PC-3 (cell line): Measurements from ENCODE around the gene LARP4B. TPM values are rescaled to one million over a fixed set of nuclear protein-coding genes. Genes with fewer than 3 reads are reported as not detected.

Source experiments
- ATAC-seq: fragments of 200-7000 bp; cut with Tn5 transposase; 2 replicates; pipeline ENCODE4 v1.9.1; 2020; ENCODE audit warnings: mild to moderate bottlenecking, moderate library complexity
- BruUV-seq: library from RNA; stranded (reverse); fragments of 400-500 nt; replicated peaks from 2 replicates; lab custom pipeline; 2021; lab: Mats Ljungman, UMichigan
- CTCF ChIA-PET: fragments of 300-600 bp; sonication (Branson Sonifier 250); formaldehyde crosslinking; loops from one replicate; lab custom pipeline; 2022; ENCODE audit warnings: antibody characterized with exemption; lab: Charles Lee
- POLR2A ChIA-PET: fragments of 300-600 bp; sonication (Branson Sonifier 250); formaldehyde crosslinking; loops from one replicate; lab custom pipeline; 2022; ENCODE audit warnings: antibody characterized with exemption; ENCODE audit not compliant: unreplicated experiment; lab: Charles Lee
- DNase-seq: peaks from one replicate; pipeline ENCODE4 v3.0.0-alpha.2; 2015
- H2AFZ ChIP-seq: fragments of 300-600 bp; sonication (generic); 2 replicates; pipeline ENCODE4 v1.6.0; 2016; ENCODE audit warnings: antibody characterized with exemption, low read length
- H3F3A ChIP-seq: fragments of 300-600 bp; sonication (generic); one replicate; pipeline ENCODE4 v1.6.0; 2017; ENCODE audit warnings: antibody characterized with exemption, low read length, control low read depth, mild to moderate bottlenecking; ENCODE audit not compliant: unreplicated experiment
- H3K27ac ChIP-seq: fragments of 300-600 bp; sonication (generic); 2 replicates; pipeline ENCODE4 v1.5.1; 2016; ENCODE audit warnings: mild to moderate bottlenecking, low read length
- H3K27me3 ChIP-seq: fragments of 300-600 bp; sonication (generic); 2 replicates; pipeline ENCODE4 v1.6.1; 2016; ENCODE audit warnings: low read length, mixed read lengths
- H3K36me3 ChIP-seq: fragments of 300-600 bp; sonication (generic); 2 replicates; pipeline ENCODE4 v1.6.1; 2016; ENCODE audit warnings: low read depth, mixed run types, low read length, mixed read lengths
- H3K4me1 ChIP-seq: fragments of 300-600 bp; sonication (generic); 2 replicates; pipeline ENCODE4 v1.5.1; 2016; ENCODE audit warnings: low read length; ENCODE audit not compliant: insufficient read depth
- H3K4me2 ChIP-seq: fragments of 300-600 bp; sonication (generic); 2 replicates; pipeline ENCODE4 v1.6.0; 2016; ENCODE audit warnings: low read length
- H3K4me3 ChIP-seq: fragments of 300-600 bp; sonication (generic); 2 replicates; pipeline ENCODE4 v1.5.1; 2016; ENCODE audit warnings: mild to moderate bottlenecking, low read length, mixed read lengths
- H3K79me2 ChIP-seq: fragments of 300-600 bp; sonication (generic); 2 replicates; pipeline ENCODE4 v1.6.1; 2017; ENCODE audit warnings: low read length, mixed read lengths
- H3K9ac ChIP-seq: fragments of 300-600 bp; sonication (generic); 2 replicates; pipeline ENCODE4 v1.6.0; 2016; ENCODE audit warnings: mild to moderate bottlenecking, low read length
- H3K9me2 ChIP-seq: fragments of 300-600 bp; sonication (generic); replicated peaks from 2 replicates; pipeline ENCODE4 v1.6.1; 2016; ENCODE audit warnings: mixed run types, low read length, mixed read lengths
- H3K9me3 ChIP-seq: fragments of 300-600 bp; sonication (generic); 2 replicates; pipeline ENCODE4 v1.6.1; 2016; ENCODE audit warnings: low read length, mixed read lengths
- H4K20me1 ChIP-seq: fragments of 300-600 bp; sonication (generic); 2 replicates; pipeline ENCODE4 v1.6.1; 2016; ENCODE audit warnings: low read length, mixed read lengths
- EZH2 ChIP-seq: fragments of 300-600 bp; sonication (generic); IDR thresholded peaks from one replicate; pipeline ENCODE4 v1.6.1; 2017; ENCODE audit warnings: antibody characterized with exemption, mild to moderate bottlenecking, low read length; ENCODE audit not compliant: unreplicated experiment
- EZH2phosphoT487 ChIP-seq: fragments of 300-600 bp; sonication (generic); IDR thresholded peaks from 2 replicates; pipeline ENCODE4 v1.6.1; 2018; ENCODE audit warnings: mild to moderate bottlenecking, antibody characterized with exemption, low read length, borderline replicate concordance
- intact Hi-C: fragments of 100-400 bp; cut with micrococcal nuclease; formaldehyde crosslinking; loops from 2 replicates; pipeline ENCODE4 v1.9.0; 2023
- total RNA-seq: library from RNA; depleted of rRNA; stranded (reverse); fragments of >200 nt; gene quantifications from 2 replicates; pipeline ENCODE4 v1.2.3, GENCODE V29; 2014
- TF ChIP-seq, protein P1 (sequence below): fragments of 300-600 bp; sonication (generic); conservative IDR thresholded peaks from 2 replicates; pipeline ENCODE4 v1.5.1; 2017; ENCODE audit warnings: antibody characterized with exemption, low read depth, mild to moderate bottlenecking, low read length

The LARP4B gene
- total RNA-seq, 1 experiment from 2014 or later: 33.9 TPM

DNA sequence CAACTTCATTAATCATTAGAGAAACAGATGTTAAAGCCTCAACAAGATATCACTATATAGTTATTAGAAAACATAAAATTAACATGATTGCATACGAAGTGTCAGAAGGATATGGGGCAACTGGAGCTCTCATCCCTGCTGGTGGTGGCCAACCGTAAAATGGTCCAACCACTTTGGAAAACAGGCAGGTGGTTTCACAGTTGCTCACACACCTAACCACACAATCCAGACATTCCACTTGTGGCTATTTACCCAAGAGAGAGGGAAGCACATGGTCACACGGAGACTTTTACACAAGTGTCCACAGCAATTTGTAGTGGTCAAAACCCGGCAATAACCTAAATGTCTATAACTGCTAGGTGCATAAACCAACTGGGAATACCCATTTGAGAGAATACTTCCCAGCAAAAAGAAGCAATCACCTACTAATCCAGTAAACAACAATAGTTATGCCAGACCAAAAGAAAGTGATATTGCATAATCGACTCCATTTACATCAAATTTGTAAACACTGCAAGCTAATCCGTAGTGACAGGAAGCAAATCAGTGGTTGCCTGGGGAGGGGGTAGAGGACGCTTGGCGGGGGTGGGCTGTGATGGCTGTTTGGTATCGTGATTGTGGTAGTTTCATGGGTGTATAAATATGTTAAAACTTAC, 91.8 kb downstream of the LARP4B start:
- no peaks in the 10 kb centered on the region for H3F3A ChIP-seq
- H3K4me3 ChIP-seq: no peak overlapping the region
- H3K9me2 ChIP-seq: no peaks in the 10 kb centered on the region
- no peaks in the 10 kb centered on the region for H3K9me3 ChIP-seq
- no peak overlapping the region for H3K27ac ChIP-seq
- H3K4me2 ChIP-seq: no peak overlapping the region
- H2AFZ ChIP-seq: no peak overlapping the region
- ATAC-seq: no peak
- no peaks in the 10 kb centered on the region for H3K27me3 ChIP-seq
- DNase-seq: no peak
- H3K9ac ChIP-seq: no peak overlapping the region
- POLR2A ChIA-PET: no interaction called here
- intact Hi-C loops: no loop called here
- TF ChIP-seq EZH2phosphoT487 (no peak), EZH2 (no peak)
- TF ChIP-seq, protein P1, sequence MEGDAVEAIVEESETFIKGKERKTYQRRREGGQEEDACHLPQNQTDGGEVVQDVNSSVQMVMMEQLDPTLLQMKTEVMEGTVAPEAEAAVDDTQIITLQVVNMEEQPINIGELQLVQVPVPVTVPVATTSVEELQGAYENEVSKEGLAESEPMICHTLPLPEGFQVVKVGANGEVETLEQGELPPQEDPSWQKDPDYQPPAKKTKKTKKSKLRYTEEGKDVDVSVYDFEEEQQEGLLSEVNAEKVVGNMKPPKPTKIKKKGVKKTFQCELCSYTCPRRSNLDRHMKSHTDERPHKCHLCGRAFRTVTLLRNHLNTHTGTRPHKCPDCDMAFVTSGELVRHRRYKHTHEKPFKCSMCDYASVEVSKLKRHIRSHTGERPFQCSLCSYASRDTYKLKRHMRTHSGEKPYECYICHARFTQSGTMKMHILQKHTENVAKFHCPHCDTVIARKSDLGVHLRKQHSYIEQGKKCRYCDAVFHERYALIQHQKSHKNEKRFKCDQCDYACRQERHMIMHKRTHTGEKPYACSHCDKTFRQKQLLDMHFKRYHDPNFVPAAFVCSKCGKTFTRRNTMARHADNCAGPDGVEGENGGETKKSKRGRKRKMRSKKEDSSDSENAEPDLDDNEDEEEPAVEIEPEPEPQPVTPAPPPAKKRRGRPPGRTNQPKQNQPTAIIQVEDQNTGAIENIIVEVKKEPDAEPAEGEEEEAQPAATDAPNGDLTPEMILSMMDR: no peak
- CTCF ChIA-PET: no interaction called here
- H4K20me1 ChIP-seq: no peaks in the 10 kb centered on the region
- no peaks in the 10 kb centered on the region for H3K4me1 ChIP-seq
- H3K79me2 ChIP-seq: no peaks in the 10 kb centered on the region
- H3K36me3 ChIP-seq: no peaks in the 10 kb centered on the region
- BruUV-seq: no TSS peak

DNA sequence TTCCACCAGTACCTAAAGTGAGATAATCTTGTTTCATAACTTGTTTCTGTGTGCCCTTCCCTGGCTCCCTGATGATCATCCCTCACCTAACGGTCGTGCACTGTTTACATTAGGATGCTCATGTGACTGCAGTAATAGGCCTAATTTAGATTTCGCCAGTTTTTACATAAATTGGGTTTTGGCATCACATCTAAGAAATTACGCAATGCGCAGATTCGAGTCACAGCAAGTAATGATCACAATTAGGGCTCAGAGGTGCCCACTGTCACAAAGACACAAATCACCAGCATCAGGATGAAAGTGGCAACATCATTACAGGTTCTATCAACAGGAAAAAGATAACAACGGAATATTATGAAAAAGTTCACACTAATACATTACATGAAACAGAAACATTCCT, 94.7 kb downstream of the LARP4B start:
- TF ChIP-seq, protein P1: no peak
- TF ChIP-seq EZH2phosphoT487 (no peak), EZH2 (no peak)
- intact Hi-C loops: no loop called here
- no peaks in the 10 kb centered on the region for H3K79me2 ChIP-seq
- H3K4me1 ChIP-seq: no peaks in the 10 kb centered on the region
- H3K9me2 ChIP-seq: no peaks in the 10 kb centered on the region
- H3K27me3 ChIP-seq: no peaks in the 10 kb centered on the region
- no TSS peak for BruUV-seq
- POLR2A ChIA-PET: no interaction called here
- no peak overlapping the region for H2AFZ ChIP-seq
- no peak overlapping the region for H3K4me2 ChIP-seq
- H3K36me3 ChIP-seq: no peaks in the 10 kb centered on the region
- no peak overlapping the region for H3K9ac ChIP-seq
- CTCF ChIA-PET: no interaction called here
- H3K9me3 ChIP-seq: no peaks in the 10 kb centered on the region
- no peak for ATAC-seq
- H3K27ac ChIP-seq: no peak overlapping the region
- no peak for DNase-seq
- H3F3A ChIP-seq: no peaks in the 10 kb centered on the region
- H4K20me1 ChIP-seq: no peaks in the 10 kb centered on the region
- no peak overlapping the region for H3K4me3 ChIP-seq

DNA sequence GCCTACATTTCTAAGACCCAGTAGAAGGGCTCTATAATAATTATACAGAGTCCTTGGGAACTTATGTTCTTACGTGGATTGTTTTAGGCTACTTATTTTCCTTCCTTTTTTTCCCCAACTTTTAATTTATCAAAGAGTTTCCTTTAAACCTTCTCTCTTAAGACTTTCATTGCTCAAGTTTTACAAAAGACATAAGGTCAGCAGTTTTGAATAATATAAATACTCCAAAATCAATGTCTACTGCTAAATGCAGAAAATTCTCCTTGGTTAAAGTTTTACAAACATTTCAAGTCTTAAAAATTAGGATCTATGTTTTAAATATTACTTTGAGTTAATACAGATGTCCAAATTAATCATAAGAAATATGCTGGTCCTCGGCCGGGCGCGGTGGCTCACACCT, 97.0 kb downstream of the LARP4B start:
- intact Hi-C loops: no loop called here
- Histone ChIP-seq H3K4me2 (no peak overlapping the region), H3K27me3 (no peaks in the 10 kb centered on the region), H4K20me1 (no peaks in the 10 kb centered on the region), H3F3A (no peaks in the 10 kb centered on the region), H3K36me3 (no peaks in the 10 kb centered on the region), H3K9me3 (no peaks in the 10 kb centered on the region), H2AFZ (no peak overlapping the region), H3K79me2 (no peaks in the 10 kb centered on the region), H3K9ac (no peak overlapping the region), H3K27ac (no peak overlapping the region), H3K4me3 (no peak overlapping the region), H3K4me1 (no peaks in the 10 kb centered on the region), H3K9me2 (no peaks in the 10 kb centered on the region)
- ATAC-seq: no peak
- DNase-seq: no peak
- no peak for TF ChIP-seq EZH2
- TF ChIP-seq EZH2phosphoT487: no peak
- TF ChIP-seq, protein P1: no peak
- CTCF ChIA-PET: no interaction called here
- POLR2A ChIA-PET: no interaction called here
- no TSS peak for BruUV-seq
